Stimulated activated CD4-positive, alpha-beta T cell treated with anti-CD3 and anti-CD28 coated beads, TNF-alpha, amount 100 ng/mL, for 1 hour (primary cell): ENCODE measurements around the gene IFT80.
A peak's percentile ranks its signal among the peaks of the same experiment; 100 is the strongest.
"Not testable (repeated sequence)": the region's sequence is repeated elsewhere in the genome, so short reads cannot be mapped to it uniquely, and the experiment has no call there.

Source experiments
- DNase-seq, 3 donors: peaks; one replicate each; pipeline ENCODE4 v3.0.0-alpha.2; 2020; ENCODE audit warnings: low read depth in 3 of 3, low spot score in 1 of 3

The IFT80 gene

DNA sequence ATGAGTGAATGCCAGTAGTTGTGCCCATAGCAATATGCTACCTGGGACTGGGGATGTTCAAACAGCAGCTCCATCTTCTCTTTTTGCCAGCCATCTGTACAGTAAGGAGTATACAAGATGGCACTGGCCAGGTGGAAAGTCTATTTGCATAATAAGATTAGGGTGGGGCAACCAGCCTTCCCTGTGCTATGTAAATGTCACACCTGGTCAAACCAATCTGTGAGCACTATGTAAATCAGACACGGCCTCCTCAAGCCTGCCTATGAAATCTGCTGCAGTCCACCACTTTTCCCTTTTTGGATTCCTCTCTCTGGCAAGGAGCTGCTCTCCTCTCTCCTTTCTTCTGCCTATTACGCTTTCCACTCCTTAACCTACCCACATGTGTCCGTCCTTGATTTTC lies 120.8 kb downstream of the IFT80 start:
- DNase-seq, result no peak

DNA sequence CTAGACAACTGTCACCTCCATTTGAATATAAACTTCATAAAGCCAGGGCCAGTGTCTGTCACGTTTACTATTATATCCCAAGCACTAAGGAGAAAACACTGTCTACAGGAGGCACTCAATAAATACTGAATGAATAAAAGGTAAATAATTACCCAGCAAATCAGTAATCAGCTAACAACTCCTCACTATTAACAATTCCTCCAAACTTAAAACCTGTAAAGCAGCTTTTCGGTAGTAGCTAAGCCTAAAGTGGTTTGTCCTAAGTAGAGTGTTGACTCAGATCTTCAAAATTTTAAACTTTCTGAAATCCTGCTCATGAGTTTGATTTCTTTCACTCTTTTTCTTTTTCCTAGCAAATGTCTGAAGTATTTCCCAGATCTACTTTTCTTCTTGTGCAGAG lies 133.9 kb downstream of the IFT80 start:
- no peak for DNase-seq

GRCh38 chr3:160260587-160261270 lies 138.3 kb downstream of the IFT80 start:
- no peak for DNase-seq

DNA sequence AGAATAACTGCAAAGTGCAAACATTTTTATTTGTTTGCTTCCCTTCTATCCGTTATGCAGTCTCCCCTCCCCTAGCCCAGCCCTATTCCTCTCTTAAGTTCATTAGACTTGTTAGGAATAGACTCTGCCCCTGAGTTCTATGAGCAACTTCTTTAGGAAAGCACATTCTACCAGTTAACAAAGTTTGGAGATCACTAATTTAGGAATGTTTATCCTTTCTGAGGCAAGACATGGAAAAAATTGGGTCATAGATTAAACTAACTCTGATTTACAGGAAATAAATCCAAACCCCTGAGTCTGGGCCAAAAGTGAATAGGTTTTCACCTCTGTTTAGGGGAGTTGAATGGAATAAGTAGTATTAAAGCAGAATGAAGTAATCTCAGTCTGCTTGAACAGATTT lies 139.4 kb downstream of the IFT80 start:
- DNase-seq, result no peak

DNA sequence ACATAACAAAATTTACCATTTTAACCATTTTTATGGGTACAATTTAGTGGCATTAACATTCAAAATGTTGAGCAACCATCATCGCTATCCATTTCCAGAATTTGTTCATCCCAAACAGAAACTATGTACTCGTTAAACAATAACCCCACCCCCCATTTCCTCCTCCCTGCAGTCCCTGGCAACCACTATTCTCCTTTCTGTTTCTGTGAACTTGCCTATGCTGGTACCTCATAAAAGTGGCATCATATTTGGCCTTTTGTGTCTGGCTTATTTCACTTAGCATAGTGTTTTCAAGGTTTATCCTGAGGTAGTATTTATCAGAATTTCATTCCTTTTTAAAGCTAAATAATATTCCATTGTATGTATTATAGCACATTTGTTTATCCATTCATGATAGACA lies 141.4 kb downstream of the IFT80 start:
- DNase-seq, result no peak

- no peak for DNase-seq
Observed at GRCh38 chr3:160253298-160253697, 145.7 kb downstream of the IFT80 start.

GRCh38 chr3:160247766-160248165 lies 151.3 kb downstream of the IFT80 start:
- no peak for DNase-seq

- DNase-seq, result no peak
Observed at GRCh38 chr3:160245261-160245800, 153.7 kb downstream of the IFT80 start.

- not testable (repeated sequence) for DNase-seq
Observed at GRCh38 chr3:160240719-160241118, 158.3 kb downstream of the IFT80 start.

DNA sequence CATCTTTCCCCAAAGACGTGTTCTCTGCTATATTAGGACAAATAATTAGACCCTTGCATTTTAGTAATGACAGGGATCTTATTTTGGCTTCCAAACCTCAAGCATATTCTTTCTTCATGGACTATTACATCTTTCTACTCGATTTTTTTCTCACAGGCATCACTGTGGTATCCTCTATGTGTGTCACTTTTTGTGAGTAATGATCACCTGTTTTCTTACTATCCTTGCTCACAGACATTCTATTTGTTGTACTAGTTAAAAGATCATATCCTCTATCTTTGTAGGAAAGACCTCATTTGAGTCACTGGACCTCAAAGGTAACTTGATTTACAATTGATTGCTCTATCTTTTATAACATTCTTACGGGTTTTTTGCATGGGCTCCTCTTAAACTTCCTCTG lies 167.0 kb downstream of the IFT80 start:
- no peak for DNase-seq

- no peak for DNase-seq
Observed at GRCh38 chr3:160227419-160227818, 171.6 kb downstream of the IFT80 start.

GRCh38 chr3:160226026-160226907 lies 172.8 kb downstream of the IFT80 start:
- DNase-seq, result no peak

DNA sequence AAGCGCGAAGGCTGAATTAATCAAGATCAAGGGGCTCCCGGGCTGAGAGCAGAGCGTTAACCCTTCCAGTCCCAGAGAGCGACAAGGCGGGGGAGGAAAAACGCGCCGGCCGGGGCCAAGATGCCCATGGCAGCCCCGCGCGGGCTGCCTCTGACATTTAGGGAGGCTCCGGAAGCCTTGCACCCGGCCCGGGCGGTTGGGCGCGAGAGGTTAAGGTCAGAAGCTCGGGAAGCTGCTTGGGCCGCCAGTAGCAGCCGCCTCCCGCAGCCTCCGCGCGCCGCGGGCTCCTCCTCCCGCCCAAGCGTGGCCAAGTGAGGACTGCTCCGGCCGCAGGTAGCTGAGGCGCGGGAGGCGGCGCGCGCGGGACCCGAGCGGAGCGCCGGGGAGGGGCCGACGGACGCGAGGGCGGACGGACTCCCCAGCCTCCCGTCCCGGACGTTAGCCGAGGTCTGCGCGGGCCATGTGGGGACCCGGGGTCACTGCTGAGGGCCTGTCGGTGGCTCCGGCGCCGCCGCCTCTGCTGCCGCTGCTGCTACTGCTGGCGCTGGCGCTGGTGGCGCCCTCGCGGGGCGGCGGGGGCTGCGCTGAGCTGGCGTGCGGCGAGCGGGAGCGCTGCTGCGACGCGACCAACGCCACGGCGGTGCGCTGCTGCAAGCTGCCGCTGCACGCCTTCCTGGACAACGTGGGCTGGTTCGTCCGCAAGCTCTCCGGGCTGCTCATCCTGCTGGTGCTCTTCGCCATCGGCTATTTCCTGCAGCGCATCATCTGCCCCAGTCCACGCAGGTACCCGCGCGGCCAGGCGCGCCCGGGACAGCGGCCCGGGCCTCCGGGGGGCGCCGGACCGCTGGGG lies 173.6 kb downstream of the IFT80 start, which contains the start of gene C3orf80:
Gene C3orf80 (plus strand): TSS at position 247 of the 850 bp plus-strand sequence. CDS start 214 bp downstream, at position 461.
- DNase-seq, result peak in 1 of 3 donors; percentile 29

- no peak for DNase-seq
Observed at GRCh38 chr3:160224811-160225175, 174.2 kb downstream of the IFT80 start.

- DNase-seq, result no peak
Observed at GRCh38 chr3:160224256-160224655, 174.8 kb downstream of the IFT80 start.

- no peak for DNase-seq
Observed at GRCh38 chr3:160221019-160221418, 178.0 kb downstream of the IFT80 start.

- no peak for DNase-seq
Observed at GRCh38 chr3:160220038-160220437, 179.0 kb downstream of the IFT80 start.

- DNase-seq, result no peak
Observed at GRCh38 chr3:160218136-160218535, 180.9 kb downstream of the IFT80 start.

DNA sequence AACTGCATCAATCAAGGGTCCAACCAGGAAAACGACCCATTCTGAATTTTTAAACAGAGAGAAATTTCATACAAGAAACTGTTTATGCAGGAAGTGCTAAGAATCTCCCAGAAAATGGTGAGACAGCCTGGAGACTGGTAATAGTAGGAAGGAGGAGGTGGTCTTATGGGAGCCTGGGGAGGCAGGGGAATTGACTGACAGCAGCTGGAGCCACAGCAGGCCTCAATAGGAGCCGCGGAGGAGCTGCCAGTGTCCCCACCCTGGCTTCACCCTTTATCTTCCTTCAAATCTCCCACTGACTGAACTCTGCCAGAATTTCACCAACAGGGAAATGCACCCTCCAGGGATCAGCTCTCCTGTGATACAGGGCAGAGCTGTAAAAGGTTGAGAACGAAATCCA lies 181.3 kb downstream of the IFT80 start:
- no peak for DNase-seq

GRCh38 chr3:160213191-160213590 lies 185.8 kb downstream of the IFT80 start:
- DNase-seq, result no peak

GRCh38 chr3:160210799-160211221 lies 188.2 kb downstream of the IFT80 start:
- DNase-seq, result no peak
